GM21423 (cell line): ENCODE measurements around the gene NHSL1.
A peak's percentile ranks its signal among the peaks of the same experiment; 100 is the strongest.

Experiments
- ATAC-seq: cut with Tn5 transposase; IDR thresholded peaks from one replicate; pipeline ENCODE4 v1.9.1; 2021; ENCODE audit warnings: mild to moderate bottlenecking, moderate library complexity; ENCODE audit not compliant: unreplicated experiment

Gene NHSL1

GRCh38 chr6:138406443-138406842 lies 92.9 kb downstream of the NHSL1 start:
- no peak for ATAC-seq

DNA sequence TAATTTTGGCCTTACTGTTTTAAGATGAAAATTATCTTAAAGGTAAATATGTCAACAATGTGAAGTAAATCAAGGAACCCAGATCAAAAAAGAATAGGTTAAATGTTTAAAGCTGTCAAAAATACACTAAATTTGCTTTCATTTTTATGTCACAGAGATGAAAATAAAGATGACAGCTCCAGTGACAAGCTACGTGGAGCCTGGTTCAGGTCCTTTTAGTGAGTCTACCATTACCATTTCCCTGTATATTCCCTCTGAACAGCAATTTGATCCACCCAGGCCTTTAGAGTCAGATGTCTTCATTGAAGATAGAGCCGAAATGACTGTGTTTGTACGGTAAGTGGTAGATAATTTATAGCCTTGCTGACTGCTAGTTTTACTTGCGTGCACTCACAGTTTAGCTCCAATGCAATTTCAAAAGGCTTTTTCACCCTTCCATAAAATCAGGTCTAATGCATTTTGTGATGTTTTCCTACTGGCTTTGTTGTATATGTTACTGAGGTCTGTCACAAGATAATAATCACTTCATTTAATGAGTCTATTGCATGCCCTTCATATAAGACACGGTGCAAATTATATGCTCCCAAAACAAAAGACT lies 93.4 kb downstream of the NHSL1 start:
- ATAC-seq = no peak

- ATAC-seq = no peak
Measured at GRCh38 chr6:138404666-138405337, 94.5 kb downstream of the NHSL1 start.

DNA sequence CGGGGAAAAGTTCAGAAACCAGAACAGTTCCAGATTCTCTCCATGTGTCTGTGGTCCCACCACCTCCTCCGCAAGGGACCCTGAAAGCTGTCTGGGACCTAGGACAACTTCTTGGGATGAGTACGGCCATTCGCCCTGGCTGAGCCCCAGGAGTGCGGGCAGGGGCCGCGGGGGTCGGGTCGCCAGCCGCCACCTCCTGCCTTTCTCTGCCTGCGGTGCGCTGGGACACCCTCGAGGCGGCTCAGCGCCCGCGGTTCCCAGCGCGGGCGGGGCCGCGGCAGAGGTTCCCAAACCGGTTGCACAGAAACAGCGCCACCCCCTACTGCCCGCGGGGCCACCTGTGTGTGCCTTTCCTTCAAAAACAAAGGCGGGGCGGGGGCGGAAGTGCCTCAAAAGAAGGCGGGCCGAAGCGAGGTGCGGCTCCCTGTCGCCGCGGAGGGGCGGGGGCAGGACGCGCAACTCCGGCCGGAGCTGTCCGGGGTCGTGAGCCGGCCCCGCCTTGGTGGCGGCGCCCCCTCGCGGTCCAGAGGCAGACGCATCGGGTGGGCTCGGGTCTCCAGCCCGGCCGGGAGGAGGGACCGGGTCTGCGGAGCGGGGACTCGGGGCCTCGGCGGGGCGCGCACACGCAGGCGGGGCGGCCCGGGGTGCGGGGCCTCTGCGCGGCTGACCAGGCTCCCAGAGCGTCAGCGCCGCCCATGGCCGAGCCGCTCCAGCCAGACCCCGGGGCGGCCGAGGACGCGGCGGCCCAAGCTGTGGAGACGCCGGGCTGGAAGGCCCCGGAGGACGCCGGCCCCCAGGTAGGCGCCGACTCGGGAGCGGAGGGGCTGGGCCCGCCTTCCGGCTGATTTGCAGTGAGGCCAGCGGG lies 95.3 kb downstream of the NHSL1 start, which contains the start of gene HEBP2:
Gene HEBP2 (plus strand): TSS at position 423 of the 865 bp plus-strand sequence. CDS start 273 bp downstream, at position 696.
- peak; percentile 94 for ATAC-seq

DNA sequence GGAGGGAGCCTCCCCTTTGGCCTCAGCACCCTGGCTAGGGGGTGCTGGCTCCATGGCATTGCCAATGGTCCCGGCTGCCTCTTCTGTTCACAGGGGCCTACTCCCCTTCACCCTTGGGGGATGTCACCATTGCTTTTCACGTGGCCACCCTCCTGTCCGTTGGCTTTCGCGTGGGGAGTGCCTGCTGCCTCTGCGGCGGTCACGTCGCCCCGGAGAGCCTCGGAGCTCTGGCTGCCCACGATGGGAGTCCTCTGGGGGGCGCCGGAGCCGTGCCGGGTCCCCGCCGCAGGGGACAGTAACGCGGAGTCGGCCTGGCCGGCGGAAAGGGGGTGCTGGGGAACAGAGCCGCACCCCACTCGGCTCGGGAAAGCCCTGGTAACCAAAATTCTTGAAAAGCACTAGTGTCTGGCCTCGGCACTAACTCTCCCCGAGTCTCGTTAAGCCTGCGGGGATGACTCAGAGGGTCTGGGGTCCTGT lies 95.9 kb downstream of the NHSL1 start:
- peak; percentile 12 for ATAC-seq

DNA sequence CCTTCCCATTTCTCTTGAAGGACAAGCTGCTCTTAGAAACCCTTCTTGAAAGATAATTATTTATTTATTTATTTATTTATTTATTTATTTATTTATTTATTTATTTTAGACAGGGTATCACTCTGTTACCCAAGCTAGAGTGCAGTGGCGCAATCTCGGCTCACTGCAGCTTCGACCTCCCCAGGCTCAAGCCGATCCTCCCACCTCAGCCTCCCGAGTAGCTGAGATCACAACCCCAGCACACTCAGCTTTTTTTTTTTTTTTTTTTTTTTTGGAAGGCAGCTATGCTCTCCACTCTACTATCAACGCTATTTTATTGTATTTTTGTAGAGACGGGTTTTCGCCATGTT lies 96.5 kb downstream of the NHSL1 start:
- no peak for ATAC-seq

DNA sequence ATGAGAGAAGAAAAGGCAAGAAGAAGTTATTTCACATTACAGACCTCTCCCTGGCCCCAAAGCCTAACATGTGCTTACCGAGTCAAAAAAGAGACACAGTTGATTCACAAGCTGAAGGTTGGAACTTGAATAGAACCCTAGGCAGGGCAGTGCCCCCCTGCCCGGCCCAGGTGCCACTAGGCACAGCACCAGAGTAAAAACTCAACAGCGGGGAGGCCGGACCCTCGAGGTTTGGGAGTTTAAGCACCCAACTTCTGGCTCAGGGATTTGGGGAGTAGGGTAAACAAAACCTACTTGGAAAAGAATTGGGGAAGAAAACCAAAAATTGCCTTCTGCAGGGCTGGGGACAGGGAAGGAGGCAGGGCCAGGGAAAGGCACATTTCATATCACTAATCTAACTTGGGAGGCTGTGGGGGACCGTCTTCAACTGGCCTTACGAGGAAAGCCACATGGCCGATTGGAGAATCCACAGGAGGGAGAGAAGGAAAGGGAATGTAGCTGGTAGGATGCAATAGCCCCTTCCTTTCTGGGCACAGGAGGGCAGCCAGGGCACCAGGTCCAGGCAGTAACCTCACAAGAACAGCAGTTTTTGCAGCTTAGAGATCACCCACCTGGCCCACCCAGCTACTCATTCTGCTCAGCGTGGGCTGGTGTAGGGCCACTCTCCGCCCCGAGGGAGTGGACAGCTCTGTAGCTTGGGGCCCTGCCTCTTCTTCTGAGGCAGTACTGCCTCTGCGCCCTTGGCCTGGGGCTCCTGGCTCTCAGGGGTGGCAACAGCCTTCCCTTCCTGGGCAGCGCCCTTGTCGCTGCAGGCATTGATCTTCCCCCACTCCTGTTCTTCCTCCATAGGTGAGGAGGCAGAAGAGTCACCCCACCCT lies 97.1 kb downstream of the NHSL1 start:
- ATAC-seq = no peak

GRCh38 chr6:138400326-138400725 lies 99.0 kb downstream of the NHSL1 start:
- no peak for ATAC-seq

- ATAC-seq = no peak
Measured at GRCh38 chr6:138397128-138398122, 101.9 kb downstream of the NHSL1 start.

DNA sequence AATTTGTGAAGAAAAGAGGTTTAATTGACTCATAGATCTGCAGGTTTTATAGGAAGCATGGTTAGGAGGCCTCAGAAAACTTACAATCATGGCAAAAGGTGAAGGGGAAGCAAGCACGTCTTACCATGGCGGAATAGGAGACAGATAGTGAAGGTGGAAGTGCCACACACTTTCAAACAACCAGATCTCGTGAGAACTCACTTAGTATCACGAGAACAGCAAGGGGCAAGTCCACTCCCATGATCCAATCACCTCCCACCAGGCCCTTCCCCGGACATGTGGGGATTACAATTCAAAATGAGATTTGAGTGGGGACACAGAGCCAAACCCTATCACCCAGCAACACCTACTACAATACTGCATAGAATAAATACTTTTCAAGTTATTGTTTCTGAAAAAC lies 102.6 kb downstream of the NHSL1 start:
- no peak for ATAC-seq

GRCh38 chr6:138393871-138394783 lies 105.2 kb downstream of the NHSL1 start:
- ATAC-seq = no peak

DNA sequence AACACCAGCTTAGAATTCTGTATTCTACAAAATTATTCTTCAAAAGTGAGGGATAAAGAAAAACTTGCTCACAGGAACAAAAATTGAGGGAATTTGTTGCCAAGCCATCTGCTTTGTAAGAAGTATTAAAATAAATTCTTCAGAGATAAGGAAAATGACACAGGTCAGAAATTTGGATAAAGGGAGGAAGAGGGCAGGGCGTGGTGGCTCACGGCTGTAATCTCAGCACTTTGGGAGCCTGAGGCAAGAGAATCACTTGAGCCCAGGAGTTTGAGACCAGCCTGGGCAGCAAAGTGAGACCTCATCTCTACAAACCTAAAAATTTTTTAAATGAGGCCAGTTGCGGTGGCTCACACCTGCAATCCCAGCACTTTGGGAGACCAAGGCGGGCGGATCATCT lies 109.7 kb downstream of the NHSL1 start:
- ATAC-seq = no peak

GRCh38 chr6:138387577-138388368 lies 111.5 kb downstream of the NHSL1 start:
- ATAC-seq = no peak

DNA sequence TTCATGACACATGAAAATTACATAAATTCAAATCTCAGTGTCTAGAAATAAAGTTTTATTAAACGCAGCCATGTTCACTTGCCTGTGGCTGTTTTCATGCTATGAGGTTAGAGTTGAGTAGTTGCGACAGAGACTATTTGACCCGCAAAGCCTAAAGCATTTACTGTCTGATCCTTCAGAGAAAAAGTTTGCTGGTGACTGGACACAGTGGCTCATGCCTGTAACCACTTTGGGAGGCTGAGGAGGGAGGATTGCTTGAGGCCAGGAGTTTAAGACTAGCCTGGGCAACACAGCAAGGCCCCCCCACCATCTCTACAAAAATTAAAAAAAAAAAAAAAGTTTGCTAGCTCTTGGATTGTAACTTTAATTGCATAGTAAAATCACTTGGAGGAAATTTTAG lies 112.4 kb downstream of the NHSL1 start:
- no peak for ATAC-seq

DNA sequence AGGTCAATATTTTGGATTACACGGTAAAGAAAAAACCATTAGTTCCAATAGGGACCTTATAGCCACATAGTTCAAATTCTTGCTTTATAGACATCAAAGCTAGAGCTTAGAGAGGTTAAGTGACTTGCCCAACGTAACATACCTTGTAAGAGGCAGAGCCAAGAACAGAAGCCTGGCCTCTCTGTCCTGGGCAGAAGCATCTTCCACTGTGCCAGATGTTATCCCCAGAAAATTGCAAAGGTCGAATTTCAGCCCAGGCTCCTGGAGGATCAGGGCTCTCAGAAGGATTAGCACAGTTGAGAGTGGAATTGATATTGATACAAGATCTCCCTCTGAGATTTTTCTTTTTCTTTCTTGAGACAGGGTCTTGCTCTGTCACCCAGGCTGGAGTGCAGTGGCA lies 115.5 kb downstream of the NHSL1 start:
- no peak for ATAC-seq

DNA sequence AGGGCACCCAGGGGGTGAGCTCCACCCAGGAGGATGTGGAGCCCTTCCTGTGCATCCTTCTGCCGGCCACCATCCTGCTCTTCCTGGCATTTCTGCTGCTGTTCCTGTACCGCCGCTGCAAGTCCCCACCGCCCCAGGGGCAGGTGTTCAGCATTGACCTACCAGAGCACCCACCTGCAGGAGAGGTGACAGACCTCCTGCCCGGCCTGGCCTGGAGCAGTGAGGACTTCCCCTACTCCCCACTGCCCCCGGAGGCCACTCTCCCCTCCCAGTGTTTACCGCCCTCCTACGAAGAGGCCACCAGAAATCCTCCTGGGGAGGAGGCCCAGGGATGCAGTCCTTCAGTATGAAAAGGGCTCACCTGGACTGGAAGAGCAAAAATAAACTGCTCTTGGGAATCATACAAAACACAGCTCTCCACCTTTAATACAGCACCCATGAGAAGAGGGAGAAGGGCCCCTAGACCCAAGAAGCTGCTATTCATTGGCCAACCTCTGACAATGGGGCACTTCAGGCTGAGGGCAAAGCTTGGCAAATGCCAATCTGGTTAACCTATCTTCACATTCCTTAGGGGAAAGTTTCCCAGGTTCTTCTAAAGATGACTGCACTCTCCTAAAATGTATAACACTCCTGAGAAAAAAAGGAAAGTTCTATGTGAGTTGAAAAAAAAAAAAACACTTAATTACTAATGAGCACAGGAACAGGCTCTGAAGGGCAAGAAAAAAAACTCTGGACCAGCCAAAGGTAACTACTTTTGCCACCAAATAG lies 116.6 kb downstream of the NHSL1 start:
- no peak for ATAC-seq

DNA sequence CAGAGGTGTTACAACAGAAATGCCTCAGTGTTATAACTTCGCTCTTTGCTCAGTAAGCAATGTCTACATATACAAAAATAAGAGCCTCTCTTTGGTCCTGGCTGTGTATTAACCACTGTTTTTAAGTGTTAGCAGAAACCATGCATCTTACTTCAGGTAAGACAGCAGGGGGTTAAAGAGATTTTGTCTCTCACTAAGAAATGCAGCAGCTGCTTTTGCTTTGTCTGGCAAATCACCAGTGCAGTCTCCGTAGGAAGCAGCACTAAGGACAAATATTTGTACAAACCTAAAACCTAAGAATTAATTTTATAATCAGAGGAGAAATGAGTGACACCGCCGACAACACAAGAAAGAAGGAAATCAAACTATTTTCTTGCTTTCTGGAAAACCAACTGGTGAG lies 120.8 kb downstream of the NHSL1 start:
- ATAC-seq = no peak
